Keratinocyte (primary cell): ENCODE results near the gene ZNF581. TPM values are rescaled to one million over a fixed set of nuclear protein-coding genes. Genes with fewer than 3 reads are reported as not detected.

Source experiments
- DNase-seq: peaks from one replicate; pipeline ENCODE4 v3.0.0-alpha.2; 2011; ENCODE audit warnings: low read depth, missing footprints, low spot score
- FAIRE-seq: peaks from 2 replicates; lab custom pipeline; 2011; peaks lifted over from hg19 to GRCh38; lab: Jason Lieb, UNC
- H2AFZ ChIP-seq: 2 replicates; pipeline ENCODE4 v1.6.0; 2012; ENCODE audit warnings: low read length, control low read depth, inconsistent platforms; ENCODE audit not compliant: control insufficient read depth
- H3K27ac ChIP-seq: 2 replicates; pipeline ENCODE4 v1.5.1; 2011; ENCODE audit warnings: low read length; ENCODE audit not compliant: control insufficient read depth, insufficient read depth
- H3K27me3 ChIP-seq: 3 replicates; pipeline ENCODE4 v1.6.0; 2011; ENCODE audit warnings: low read length; ENCODE audit not compliant: control insufficient read depth, insufficient read depth; ENCODE audit errors: extremely low read depth
- H3K36me3 ChIP-seq, 2 experiments: 2 replicates in 1 of 2; 3 replicates in 1 of 2; pipeline ENCODE4 v1.5.1; 2011; ENCODE audit warnings: low read length in 2 of 2, mild to moderate bottlenecking in 1 of 2; ENCODE audit not compliant: control insufficient read depth in 2 of 2, insufficient read depth in 2 of 2; ENCODE audit errors: extremely low read depth in 1 of 2
- H3K4me1 ChIP-seq: 3 replicates; pipeline ENCODE4 v1.5.1; 2011; ENCODE audit warnings: low read length; ENCODE audit not compliant: control insufficient read depth, insufficient read depth; ENCODE audit errors: extremely low read depth
- H3K4me2 ChIP-seq: 3 replicates; pipeline ENCODE4 v1.6.0; 2011; ENCODE audit warnings: low read depth, low read length; ENCODE audit not compliant: control insufficient read depth, insufficient read depth; ENCODE audit errors: extremely low read depth
- H3K4me3 ChIP-seq, 3 experiments: fragments of 200-600 bp in 1 of 3; sonication (generic) in 1 of 3; 2 replicates in 2 of 3; 3 replicates in 1 of 3; pipeline ENCODE4 v1.5.1; 2011 to 2016; ENCODE audit warnings: low read length in 3 of 3, mild to moderate bottlenecking in 3 of 3, control low read depth in 2 of 3, inconsistent platforms in 1 of 3, low read depth in 1 of 3, mixed read lengths in 1 of 3, mixed run types in 1 of 3, moderate library complexity in 1 of 3; ENCODE audit not compliant: control insufficient read depth in 2 of 3, insufficient read depth in 2 of 3; ENCODE audit errors: extremely low read depth in 1 of 3
- H3K79me2 ChIP-seq: 2 replicates; pipeline ENCODE4 v1.6.0; 2012; ENCODE audit warnings: low read length; ENCODE audit not compliant: control insufficient read depth, insufficient read depth
- H3K9ac ChIP-seq: 3 replicates; pipeline ENCODE4 v1.6.0; 2011; ENCODE audit warnings: low read length; ENCODE audit not compliant: control insufficient read depth, insufficient read depth; ENCODE audit errors: extremely low read depth
- H3K9me1 ChIP-seq: 3 replicates; pipeline ENCODE4 v1.6.0; 2011; ENCODE audit warnings: low read length; ENCODE audit not compliant: control insufficient read depth, insufficient read depth; ENCODE audit errors: extremely low read depth
- H3K9me3 ChIP-seq: 2 replicates; pipeline ENCODE4 v1.5.1; 2012; ENCODE audit warnings: low read depth, low read length; ENCODE audit not compliant: control insufficient read depth
- H4K20me1 ChIP-seq: 3 replicates; pipeline ENCODE4 v1.6.0; 2011; ENCODE audit warnings: low read length; ENCODE audit not compliant: control insufficient read depth, insufficient read depth; ENCODE audit errors: extremely low read depth
- EZH2 ChIP-seq: IDR thresholded peaks from one replicate; pipeline ENCODE4 v1.6.1; 2012; ENCODE audit warnings: inconsistent platforms, mild to moderate bottlenecking, low read length, moderate library complexity
- dilution Hi-C: fragments of 300-500 bp; cut with MboI; formaldehyde crosslinking; loops from one replicate; pipeline ENCODE4 v1.7.0; 2020; ENCODE audit warnings: low sequenced_read_pairs; ENCODE audit not compliant: extremely low pct_ligation_motif_present
- polyA plus RNA-seq, 5 experiments: library from polyadenylated mRNA; depleted of rRNA in 3 of 5; stranded (reverse) in 3 of 5; stranded (forward) in 1 of 5; unstranded in 1 of 5; fragments of >200 nt; gene quantifications; 1 replicate in 1 of 5; 2 replicates in 3 of 5; 3 replicates in 1 of 5; pipeline versions ENCODE4 v1.2.1 to v1.2.3, GENCODE V29; 2011 to 2012; ENCODE audit warnings: missing spikeins in 2 of 5, low read depth in 1 of 5, low replicate concordance in 1 of 5
- TF ChIP-seq, protein P1 (sequence below), 3 experiments: IDR thresholded peaks in 1 of 3; conservative IDR thresholded peaks in 1 of 3; optimal IDR thresholded peaks in 1 of 3; 2 replicates in 2 of 3; 3 replicates in 1 of 3; pipeline versions ENCODE3 to v1.5.1; 2011; ENCODE audit warnings: low read length in 3 of 3, mild to moderate bottlenecking in 3 of 3, moderate library complexity in 2 of 3, control low read depth in 1 of 3, inconsistent platforms in 1 of 3; ENCODE audit not compliant: insufficient read depth in 2 of 3; ENCODE audit errors: extremely low read depth in 1 of 3

ZNF581 gene
- polyA plus RNA-seq, 1 donor (not counting 4 experiments of a cell fraction or from before 2014, with no cell fraction given) = 14.8 TPM

- H3K79me2 ChIP-seq = peaks cover 26% of the 10 kb centered on the region
- no peaks in the 10 kb centered on the region for H4K20me1 ChIP-seq
- dilution Hi-C loops = no loop called here
- no peaks in the 10 kb centered on the region for H3K4me1 ChIP-seq
- peaks cover 19 to 34% of the 10 kb centered on the region in 2 experiments for H3K36me3 ChIP-seq
- H3K9me1 ChIP-seq = no peaks in the 10 kb centered on the region
- H3K27ac ChIP-seq = no peak overlapping the region
- H3K27me3 ChIP-seq = no peaks in the 10 kb centered on the region
- no peak overlapping the region for H3K9ac ChIP-seq
- H2AFZ ChIP-seq = no peak overlapping the region
- TF ChIP-seq, protein P1, sequence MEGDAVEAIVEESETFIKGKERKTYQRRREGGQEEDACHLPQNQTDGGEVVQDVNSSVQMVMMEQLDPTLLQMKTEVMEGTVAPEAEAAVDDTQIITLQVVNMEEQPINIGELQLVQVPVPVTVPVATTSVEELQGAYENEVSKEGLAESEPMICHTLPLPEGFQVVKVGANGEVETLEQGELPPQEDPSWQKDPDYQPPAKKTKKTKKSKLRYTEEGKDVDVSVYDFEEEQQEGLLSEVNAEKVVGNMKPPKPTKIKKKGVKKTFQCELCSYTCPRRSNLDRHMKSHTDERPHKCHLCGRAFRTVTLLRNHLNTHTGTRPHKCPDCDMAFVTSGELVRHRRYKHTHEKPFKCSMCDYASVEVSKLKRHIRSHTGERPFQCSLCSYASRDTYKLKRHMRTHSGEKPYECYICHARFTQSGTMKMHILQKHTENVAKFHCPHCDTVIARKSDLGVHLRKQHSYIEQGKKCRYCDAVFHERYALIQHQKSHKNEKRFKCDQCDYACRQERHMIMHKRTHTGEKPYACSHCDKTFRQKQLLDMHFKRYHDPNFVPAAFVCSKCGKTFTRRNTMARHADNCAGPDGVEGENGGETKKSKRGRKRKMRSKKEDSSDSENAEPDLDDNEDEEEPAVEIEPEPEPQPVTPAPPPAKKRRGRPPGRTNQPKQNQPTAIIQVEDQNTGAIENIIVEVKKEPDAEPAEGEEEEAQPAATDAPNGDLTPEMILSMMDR (optimal IDR thresholded peaks at IDR 0.05 in 1 of 3, IDR thresholded peaks at IDR 0.05 in 1 of 3, conservative IDR thresholded peaks at IDR 0.05 in 1 of 3; ENCODE audit: extremely low read depth in 1 of 3, insufficient read depth in 2 of 3, low read length in 3 of 3) = no peak
- no peak for TF ChIP-seq EZH2
- FAIRE-seq (no peak), DNase-seq (no peak)
- no peak overlapping the region for H3K4me2 ChIP-seq
- H3K9me3 ChIP-seq = no peaks in the 10 kb centered on the region
- H3K4me3 ChIP-seq = no peak overlapping the region
Observed at GRCh38 chr19:55690109-55690768, 46.8 kb downstream of the ZNF581 start.

GRCh38 chr19:55690769-55691545 lies 47.5 kb downstream of the ZNF581 start:
- H3K79me2 ChIP-seq = peaks cover 19% of the 10 kb centered on the region
- H3K9ac ChIP-seq = no peak overlapping the region
- H3K4me1 ChIP-seq = no peaks in the 10 kb centered on the region
- H3K27ac ChIP-seq = no peak overlapping the region
- H3K36me3 ChIP-seq = peaks cover 11 to 33% of the 10 kb centered on the region in 2 experiments
- H4K20me1 ChIP-seq = no peaks in the 10 kb centered on the region
- H3K4me2 ChIP-seq = no peak overlapping the region
- no peak for DNase-seq
- no peak for TF ChIP-seq EZH2
- TF ChIP-seq, protein P1 (optimal IDR thresholded peaks at IDR 0.05 in 1 of 3, IDR thresholded peaks at IDR 0.05 in 1 of 3, conservative IDR thresholded peaks at IDR 0.05 in 1 of 3; ENCODE audit: extremely low read depth in 1 of 3, insufficient read depth in 2 of 3, low read length in 3 of 3) = no peak
- no peaks in the 10 kb centered on the region for H3K9me1 ChIP-seq
- no peak overlapping the region for H2AFZ ChIP-seq
- FAIRE-seq = no peak
- H3K9me3 ChIP-seq = no peaks in the 10 kb centered on the region
- H3K4me3 ChIP-seq = no peak overlapping the region
- dilution Hi-C loops = no loop called here
- H3K27me3 ChIP-seq = no peaks in the 10 kb centered on the region
